Tongue (tissue), 2 donors: Measurements from ENCODE around the gene LMO4. TPM values are rescaled to one million over a fixed set of nuclear protein-coding genes. Genes with fewer than 3 reads are reported as not detected.

Experiments used
- DNase-seq: peaks from one replicate; pipeline ENCODE4 v3.0.0-alpha.2; 2015
- total RNA-seq: library from RNA; depleted of rRNA; stranded (reverse); fragments of >200 nt; gene quantifications from one replicate; pipeline ENCODE4 v1.2.3, GENCODE V29; 2014

Gene LMO4
- 69.2 TPM for total RNA-seq

GRCh38 chr1:87328272-87329050 lies at the start of gene LMO4:
LMO4 (plus strand) TSS chr1:87328880; CDS start chr1:87332016, 3,136 bp downstream.
- peak; percentile 99 for DNase-seq

GRCh38 chr1:87279536-87279875 lies 49.2 kb upstream of the LMO4 start:
- peak; percentile 24 for DNase-seq

GRCh38 chr1:87279966-87280535 lies 48.6 kb upstream of the LMO4 start:
- DNase-seq: no peak

- DNase-seq: no peak
Measured at GRCh38 chr1:87284456-87285240, 44.0 kb upstream of the LMO4 start.

- DNase-seq: no peak
Measured at GRCh38 chr1:87291107-87291506, 37.6 kb upstream of the LMO4 start.

- peak; percentile 92 for DNase-seq
Measured at GRCh38 chr1:87292684-87293493, 35.8 kb upstream of the LMO4 start.

GRCh38 chr1:87294633-87295032 lies 34.0 kb upstream of the LMO4 start:
- no peak for DNase-seq

GRCh38 chr1:87295445-87296110 lies 33.1 kb upstream of the LMO4 start:
- peak; percentile 27 for DNase-seq

GRCh38 chr1:87296206-87296605 lies 32.5 kb upstream of the LMO4 start:
- DNase-seq: no peak

- DNase-seq: no peak
Measured at GRCh38 chr1:87299661-87300060, 29.0 kb upstream of the LMO4 start.

- DNase-seq: no peak
Measured at GRCh38 chr1:87300628-87301027, 28.1 kb upstream of the LMO4 start.

GRCh38 chr1:87305151-87305550 lies 23.5 kb upstream of the LMO4 start:
- DNase-seq: no peak

GRCh38 chr1:87305762-87306161 lies 22.9 kb upstream of the LMO4 start:
- DNase-seq: peak; percentile 12

- peak; percentile 26 for DNase-seq
Measured at GRCh38 chr1:87307306-87307705, 21.4 kb upstream of the LMO4 start.

- peak; percentile 37 for DNase-seq
Measured at GRCh38 chr1:87307931-87308330, 20.7 kb upstream of the LMO4 start.

GRCh38 chr1:87314091-87314490 lies 14.6 kb upstream of the LMO4 start:
- DNase-seq: no peak

GRCh38 chr1:87318056-87318650 lies 10.5 kb upstream of the LMO4 start:
- DNase-seq: no peak

- DNase-seq: no peak
Measured at GRCh38 chr1:87318806-87319205, 9.9 kb upstream of the LMO4 start.

GRCh38 chr1:87325982-87326738 lies 2.5 kb upstream of the LMO4 start:
- DNase-seq: peak; percentile 83
